AG09309 (cell line): ENCODE measurements around the gene C1QTNF2.

Experiments
- DNase-seq: peaks from one replicate; pipeline ENCODE4 v3.0.0-alpha.2; 2010; ENCODE audit warnings: low read depth
- H3K4me3 ChIP-seq: 2 replicates; pipeline ENCODE4 v1.5.1; 2011; ENCODE audit warnings: mild to moderate bottlenecking, low read depth, low read length, moderate library complexity; ENCODE audit not compliant: control insufficient read depth
- TF ChIP-seq, protein P1 (sequence below): IDR thresholded peaks from 2 replicates; pipeline ENCODE4 v1.5.1; 2011; ENCODE audit warnings: mild to moderate bottlenecking, low read depth, low read length, inconsistent platforms; ENCODE audit not compliant: insufficient read depth, control insufficient read depth; ENCODE audit errors: missing control alignments

The C1QTNF2 gene

DNA sequence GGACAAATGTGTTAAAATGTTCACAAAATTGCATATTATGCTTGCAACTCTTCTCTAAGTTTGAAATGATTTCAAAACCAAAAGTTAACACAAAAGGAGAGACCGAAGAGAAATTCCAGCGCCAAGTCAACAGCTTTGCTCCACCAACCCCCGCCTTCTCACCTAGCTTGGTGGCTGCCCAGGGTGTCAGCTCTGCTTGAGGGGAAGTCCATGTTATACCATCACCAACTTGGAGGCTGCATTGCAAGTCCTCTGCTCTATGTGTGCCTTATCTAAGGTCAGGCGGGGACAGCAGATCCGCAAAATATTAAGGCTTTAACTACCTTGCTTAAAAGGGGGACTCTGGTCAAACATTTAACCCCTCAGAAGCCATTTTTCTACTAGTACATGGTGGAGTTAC is 72.7 kb downstream of the C1QTNF2 start:
- TF ChIP-seq, protein P1, sequence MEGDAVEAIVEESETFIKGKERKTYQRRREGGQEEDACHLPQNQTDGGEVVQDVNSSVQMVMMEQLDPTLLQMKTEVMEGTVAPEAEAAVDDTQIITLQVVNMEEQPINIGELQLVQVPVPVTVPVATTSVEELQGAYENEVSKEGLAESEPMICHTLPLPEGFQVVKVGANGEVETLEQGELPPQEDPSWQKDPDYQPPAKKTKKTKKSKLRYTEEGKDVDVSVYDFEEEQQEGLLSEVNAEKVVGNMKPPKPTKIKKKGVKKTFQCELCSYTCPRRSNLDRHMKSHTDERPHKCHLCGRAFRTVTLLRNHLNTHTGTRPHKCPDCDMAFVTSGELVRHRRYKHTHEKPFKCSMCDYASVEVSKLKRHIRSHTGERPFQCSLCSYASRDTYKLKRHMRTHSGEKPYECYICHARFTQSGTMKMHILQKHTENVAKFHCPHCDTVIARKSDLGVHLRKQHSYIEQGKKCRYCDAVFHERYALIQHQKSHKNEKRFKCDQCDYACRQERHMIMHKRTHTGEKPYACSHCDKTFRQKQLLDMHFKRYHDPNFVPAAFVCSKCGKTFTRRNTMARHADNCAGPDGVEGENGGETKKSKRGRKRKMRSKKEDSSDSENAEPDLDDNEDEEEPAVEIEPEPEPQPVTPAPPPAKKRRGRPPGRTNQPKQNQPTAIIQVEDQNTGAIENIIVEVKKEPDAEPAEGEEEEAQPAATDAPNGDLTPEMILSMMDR, result no peak
- DNase-seq, result no peak
- no peak overlapping the region for H3K4me3 ChIP-seq
